GM21367 (cell line): ENCODE results near the gene COL23A1.

ENCODE experiments used
- ATAC-seq: cut with Tn5 transposase; IDR thresholded peaks from one replicate; pipeline ENCODE4 v1.9.1; 2021; ENCODE audit not compliant: unreplicated experiment

COL23A1 gene

GRCh38 chr5:178486239-178486641, 104.0 kb downstream of the COL23A1 start:
- ATAC-seq = no peak

GRCh38 chr5:178483620-178484019, 106.6 kb downstream of the COL23A1 start:
- no peak for ATAC-seq

GRCh38 chr5:178479261-178479660, 110.9 kb downstream of the COL23A1 start:
- no peak for ATAC-seq

GRCh38 chr5:178478370-178478769, 111.8 kb downstream of the COL23A1 start:
- no peak for ATAC-seq

- ATAC-seq = no peak
Observed at GRCh38 chr5:178477802-178478201, 112.4 kb downstream of the COL23A1 start.

GRCh38 chr5:178476972-178477754, 113.0 kb downstream of the COL23A1 start:
- no peak for ATAC-seq

GRCh38 chr5:178476531-178476930, 113.7 kb downstream of the COL23A1 start:
- ATAC-seq = no peak

- no peak for ATAC-seq
Observed at GRCh38 chr5:178475422-178475821, 114.8 kb downstream of the COL23A1 start.

GRCh38 chr5:178474562-178475184, 115.5 kb downstream of the COL23A1 start:
- no peak for ATAC-seq

GRCh38 chr5:178473854-178474253, 116.3 kb downstream of the COL23A1 start:
- ATAC-seq = no peak

- no peak for ATAC-seq
Observed at GRCh38 chr5:178472138-178472537, 118.1 kb downstream of the COL23A1 start.

GRCh38 chr5:178471711-178472110, 118.5 kb downstream of the COL23A1 start:
- no peak for ATAC-seq

- no peak for ATAC-seq
Observed at GRCh38 chr5:178470760-178471025, 119.5 kb downstream of the COL23A1 start.

- ATAC-seq = no peak
Observed at GRCh38 chr5:178469975-178470759, 120.0 kb downstream of the COL23A1 start.

- ATAC-seq = no peak
Observed at GRCh38 chr5:178469011-178469974, 120.9 kb downstream of the COL23A1 start.

- ATAC-seq = no peak
Observed at GRCh38 chr5:178468196-178468685, 122.0 kb downstream of the COL23A1 start.

- ATAC-seq = no peak
Observed at GRCh38 chr5:178467568-178468195, 122.5 kb downstream of the COL23A1 start.

GRCh38 chr5:178467205-178467567, 123.0 kb downstream of the COL23A1 start:
- ATAC-seq = no peak

- ATAC-seq = no peak
Observed at GRCh38 chr5:178466342-178466741, 123.9 kb downstream of the COL23A1 start.

GRCh38 chr5:178465861-178466288, 124.3 kb downstream of the COL23A1 start:
- no peak for ATAC-seq
